ENCODE measurements around the gene MMP7. TPM values are rescaled to one million over a fixed set of nuclear protein-coding genes. Genes with fewer than 3 reads are reported as not detected.

The MMP7 gene
- total RNA-seq, 1 experiment from 2014 or later, result 0.34 TPM

GRCh38 chr11:102564110-102564509, 33.6 kb upstream of the MMP7 start:
- TF ChIP-seq EZH2 (IDR thresholded peaks at IDR 0.05; ENCODE audit: borderline replicate concordance, low read depth, low read length, poor library complexity, severe bottlenecking) (no peak), CTCF (conservative IDR thresholded peaks at IDR 0.05; ENCODE audit: low read depth, low read length) (no peak)
- Histone ChIP-seq H3K4me3 (ENCODE audit: low read depth, low read length, poor library complexity, severe bottlenecking) (no peak overlapping the region), H3K9me3 (ENCODE audit: low read depth, low read length, poor library complexity, severe bottlenecking) (no peaks in the 10 kb centered on the region), H3K4me1 (ENCODE audit: insufficient read depth, low read length, poor library complexity, severe bottlenecking) (peaks cover 11% of the 10 kb centered on the region), H3K36me3 (ENCODE audit: insufficient read depth, low read length, poor library complexity, severe bottlenecking) (no peaks in the 10 kb centered on the region), H3K27me3 (replicated peaks; ENCODE audit: insufficient read depth, low read depth, low read length, poor library complexity) (no peaks in the 10 kb centered on the region), H3K27ac (ENCODE audit: low read depth, low read length, poor library complexity, severe bottlenecking) (no peak overlapping the region)
- DNase-seq (ENCODE audit: low spot score), result no peak
- BruUV-seq (replicated peaks), result no TSS peak
- intact Hi-C loops (cut with micrococcal nuclease; ENCODE audit: unreplicated experiment), result no loop called here
- POLR2A ChIA-PET (ENCODE audit: low non-redundant PET), result no interaction called here
- CTCF ChIA-PET, result no interaction called here

GRCh38 chr11:102561636-102562035, 31.1 kb upstream of the MMP7 start:
- Histone ChIP-seq H3K27ac (ENCODE audit: low read depth, low read length, poor library complexity, severe bottlenecking) (no peak overlapping the region), H3K4me1 (ENCODE audit: insufficient read depth, low read length, poor library complexity, severe bottlenecking) (peaks cover 11% of the 10 kb centered on the region), H3K27me3 (replicated peaks; ENCODE audit: insufficient read depth, low read depth, low read length, poor library complexity) (no peaks in the 10 kb centered on the region), H3K4me3 (ENCODE audit: low read depth, low read length, poor library complexity, severe bottlenecking) (no peak overlapping the region), H3K9me3 (ENCODE audit: low read depth, low read length, poor library complexity, severe bottlenecking) (no peaks in the 10 kb centered on the region), H3K36me3 (ENCODE audit: insufficient read depth, low read length, poor library complexity, severe bottlenecking) (no peaks in the 10 kb centered on the region)
- POLR2A ChIA-PET (ENCODE audit: low non-redundant PET), result no interaction called here
- CTCF ChIA-PET, result interaction anchor here (0.5 kb wide), 1 partner anchor 475 kb away, joined by 4 read pairs; no protein-coding TSS in a partner anchor
- TF ChIP-seq CTCF (conservative IDR thresholded peaks at IDR 0.05; ENCODE audit: low read depth, low read length) (no peak), EZH2 (IDR thresholded peaks at IDR 0.05; ENCODE audit: borderline replicate concordance, low read depth, low read length, poor library complexity, severe bottlenecking) (no peak)
- DNase-seq (ENCODE audit: low spot score), result no peak
- BruUV-seq (replicated peaks), result no TSS peak
- intact Hi-C loops (cut with micrococcal nuclease; ENCODE audit: unreplicated experiment), result no loop called here

- Histone ChIP-seq H3K4me1 (ENCODE audit: insufficient read depth, low read length, poor library complexity, severe bottlenecking) (peaks cover 11% of the 10 kb centered on the region), H3K4me3 (ENCODE audit: low read depth, low read length, poor library complexity, severe bottlenecking) (no peak overlapping the region), H3K36me3 (ENCODE audit: insufficient read depth, low read length, poor library complexity, severe bottlenecking) (no peaks in the 10 kb centered on the region), H3K9me3 (ENCODE audit: low read depth, low read length, poor library complexity, severe bottlenecking) (no peaks in the 10 kb centered on the region), H3K27me3 (replicated peaks; ENCODE audit: insufficient read depth, low read depth, low read length, poor library complexity) (no peaks in the 10 kb centered on the region), H3K27ac (ENCODE audit: low read depth, low read length, poor library complexity, severe bottlenecking) (no peak overlapping the region)
- DNase-seq (ENCODE audit: low spot score), result peak; percentile 18
- no TSS peak for BruUV-seq (replicated peaks)
- ChIA-PET POLR2A (ENCODE audit: low non-redundant PET) (no interaction called here), CTCF (no interaction called here)
- TF ChIP-seq EZH2 (IDR thresholded peaks at IDR 0.05; ENCODE audit: borderline replicate concordance, low read depth, low read length, poor library complexity, severe bottlenecking), result no peak
- TF ChIP-seq CTCF (conservative IDR thresholded peaks at IDR 0.05; ENCODE audit: low read depth, low read length), result no peak
- intact Hi-C loops (cut with micrococcal nuclease; ENCODE audit: unreplicated experiment), result no loop called here
Observed at GRCh38 chr11:102560555-102561011, 30.0 kb upstream of the MMP7 start.

All from A673 (cell line).